Urothelium cell line (cell line): Measurements from ENCODE around the gene LMAN2L.
A peak's percentile ranks its signal among the peaks of the same experiment; 100 is the strongest.
"Not testable (repeated sequence)": the region's sequence is repeated elsewhere in the genome, so short reads cannot be mapped to it uniquely, and the experiment has no call there.

ENCODE experiments used
- DNase-seq: peaks from one replicate; pipeline ENCODE4 v3.0.0; 2011; ENCODE audit warnings: low spot score, mixed read lengths
- FAIRE-seq: peaks from 2 replicates; lab custom pipeline; 2011; peaks lifted over from hg19 to GRCh38; lab: Jason Lieb, UNC

Gene LMAN2L

GRCh38 chr2:96689431-96689991 lies 50.4 kb downstream of the LMAN2L start:
- DNase-seq (no peak), FAIRE-seq (no peak)

- no peak for FAIRE-seq
These were observed 51.0 kb downstream of the LMAN2L start for GRCh38 chr2:96688649-96689430.

GRCh38 chr2:96687711-96688640 lies 51.9 kb downstream of the LMAN2L start:
- no peak for DNase-seq
- FAIRE-seq: peak; percentile 20

More at GRCh38 chr2:96688649-96689430, 51.0 kb downstream of the LMAN2L start:
- DNase-seq: no peak

GRCh38 chr2:96687266-96687665 lies 52.6 kb downstream of the LMAN2L start:
- FAIRE-seq: peak; percentile 78
- DNase-seq: no peak

- FAIRE-seq: no peak
- DNase-seq: peak; percentile 49
These were observed 54.0 kb downstream of the LMAN2L start for GRCh38 chr2:96685577-96686459.

GRCh38 chr2:96684883-96685576 lies 54.8 kb downstream of the LMAN2L start:
- FAIRE-seq (no peak), DNase-seq (no peak)

- no peak for FAIRE-seq
- DNase-seq: no peak
These were observed 55.7 kb downstream of the LMAN2L start for GRCh38 chr2:96683972-96684820.

- FAIRE-seq (no peak), DNase-seq (no peak)
These were observed 56.6 kb downstream of the LMAN2L start for GRCh38 chr2:96683307-96683706.

- FAIRE-seq (no peak), DNase-seq (no peak)
These were observed 58.3 kb downstream of the LMAN2L start for GRCh38 chr2:96681540-96681939.

GRCh38 chr2:96680561-96681141 lies 59.2 kb downstream of the LMAN2L start:
- FAIRE-seq: no peak

GRCh38 chr2:96679848-96680247 lies 60.0 kb downstream of the LMAN2L start:
- no peak for DNase-seq
- no peak for FAIRE-seq

More at GRCh38 chr2:96680561-96681141, 59.2 kb downstream of the LMAN2L start:
- DNase-seq: no peak

- FAIRE-seq (peak; percentile 59), DNase-seq (no peak)
These were observed 70.2 kb downstream of the LMAN2L start for GRCh38 chr2:96669539-96670215.

GRCh38 chr2:96668771-96669170 lies 71.1 kb downstream of the LMAN2L start:
- DNase-seq (no peak), FAIRE-seq (no peak)

- not testable (repeated sequence) for FAIRE-seq, DNase-seq
These were observed 74.1 kb downstream of the LMAN2L start for GRCh38 chr2:96665717-96666116.

- peak; percentile 74 for FAIRE-seq
- peak; percentile 92 for DNase-seq
These were observed 74.7 kb downstream of the LMAN2L start for GRCh38 chr2:96665083-96665569.

- DNase-seq (no peak), FAIRE-seq (no peak)
These were observed 75.4 kb downstream of the LMAN2L start for GRCh38 chr2:96664366-96664925.

GRCh38 chr2:96663829-96664228 lies 76.0 kb downstream of the LMAN2L start:
- DNase-seq (no peak), FAIRE-seq (no peak)
